Fibroblast of lung (primary cell): Measurements from ENCODE around the gene KCNT1.

ENCODE experiments used
- CTCF ChIP-seq, 2 donors: IDR thresholded peaks in 1 of 2; conservative IDR thresholded peaks in 1 of 2; 1 replicate in 1 of 2; 2 replicates in 1 of 2; pipeline ENCODE4 v1.5.1; 2011 to 2012; ENCODE audit warnings: low read length in 2 of 2, control low read depth in 1 of 2, inconsistent platforms in 1 of 2, low read depth in 1 of 2, mild to moderate bottlenecking in 1 of 2
- EZH2 ChIP-seq: IDR thresholded peaks from 2 replicates; pipeline ENCODE4 v1.5.1; 2012; ENCODE audit warnings: low read length, control low read depth, mild to moderate bottlenecking; ENCODE audit errors: missing control alignments

GRCh38 chr9:135745686-135746324 is 43.8 kb downstream of the KCNT1 start:
- TF ChIP-seq CTCF (conservative IDR thresholded peaks at IDR 0.05 in 1 of 2, IDR thresholded peaks at IDR 0.05 in 1 of 2; ENCODE audit: low read depth in 1 of 2, low read length in 2 of 2) (no peak), EZH2 (no peak)
